GM12873 (cell line): ENCODE results near the gene LHX2.

Experiments
- CTCF ChIP-seq: IDR thresholded peaks from 2 replicates; pipeline ENCODE4 v1.5.1; 2012; ENCODE audit warnings: low read depth, mild to moderate bottlenecking, moderate library complexity, low read length, control low read depth; ENCODE audit not compliant: insufficient read depth; ENCODE audit errors: missing control alignments

The LHX2 gene

GRCh38 chr9:123996731-123997421 lies 14.7 kb upstream of the LHX2 start:
- TF ChIP-seq CTCF: no peak

GRCh38 chr9:123997665-123998277 lies 13.8 kb upstream of the LHX2 start:
- TF ChIP-seq CTCF: no peak

GRCh38 chr9:123998278-123998925 lies 13.2 kb upstream of the LHX2 start:
- no peak for TF ChIP-seq CTCF

GRCh38 chr9:123998970-123999621 lies 12.5 kb upstream of the LHX2 start:
- no peak for TF ChIP-seq CTCF

- no peak for TF ChIP-seq CTCF
Measured at GRCh38 chr9:123999661-124000060, 11.9 kb upstream of the LHX2 start.

- TF ChIP-seq CTCF: no peak
Measured at GRCh38 chr9:124000161-124000783, 11.3 kb upstream of the LHX2 start.
